Activated CD8-positive, alpha-beta memory T cell treated with anti-CD3 and anti-CD28 coated beads for 48 hours (primary cell): ENCODE data around the gene SCGB1A1.
"Not testable (repeated sequence)": the region's sequence is repeated elsewhere in the genome, so short reads cannot be mapped to it uniquely, and the experiment has no call there.

Experiments used
- DNase-seq, 3 experiments: peaks; one replicate each; pipeline ENCODE4 v3.0.0-alpha.2; 2020; ENCODE audit warnings: low read depth in 2 of 3, low spot score in 2 of 3

Gene SCGB1A1, protein sequence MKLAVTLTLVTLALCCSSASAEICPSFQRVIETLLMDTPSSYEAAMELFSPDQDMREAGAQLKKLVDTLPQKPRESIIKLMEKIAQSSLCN

DNA sequence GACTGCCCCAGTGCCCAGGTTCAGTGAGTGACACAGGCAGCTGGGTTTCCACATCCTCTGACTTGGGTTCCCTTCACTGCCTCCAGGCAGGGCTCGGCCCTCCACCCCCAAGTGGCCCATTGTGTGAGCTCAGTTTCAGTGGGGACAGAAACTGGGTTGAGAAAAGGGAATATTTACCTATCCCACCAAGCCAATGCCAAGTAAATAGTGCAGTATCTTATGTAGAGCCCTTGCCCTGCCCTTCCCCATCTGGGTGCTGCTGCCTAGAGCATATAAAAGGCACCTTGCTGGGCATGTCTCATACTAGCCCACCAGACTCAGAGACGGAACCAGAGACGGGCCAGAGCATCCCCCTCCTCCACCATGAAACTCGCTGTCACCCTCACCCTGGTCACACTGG lies at the start of gene SCGB1A1:
Gene SCGB1A1 (plus strand): TSS at position 301 of the 400 bp plus-strand sequence. CDS start 63 bp downstream, at position 364.
- no peak for DNase-seq

DNA sequence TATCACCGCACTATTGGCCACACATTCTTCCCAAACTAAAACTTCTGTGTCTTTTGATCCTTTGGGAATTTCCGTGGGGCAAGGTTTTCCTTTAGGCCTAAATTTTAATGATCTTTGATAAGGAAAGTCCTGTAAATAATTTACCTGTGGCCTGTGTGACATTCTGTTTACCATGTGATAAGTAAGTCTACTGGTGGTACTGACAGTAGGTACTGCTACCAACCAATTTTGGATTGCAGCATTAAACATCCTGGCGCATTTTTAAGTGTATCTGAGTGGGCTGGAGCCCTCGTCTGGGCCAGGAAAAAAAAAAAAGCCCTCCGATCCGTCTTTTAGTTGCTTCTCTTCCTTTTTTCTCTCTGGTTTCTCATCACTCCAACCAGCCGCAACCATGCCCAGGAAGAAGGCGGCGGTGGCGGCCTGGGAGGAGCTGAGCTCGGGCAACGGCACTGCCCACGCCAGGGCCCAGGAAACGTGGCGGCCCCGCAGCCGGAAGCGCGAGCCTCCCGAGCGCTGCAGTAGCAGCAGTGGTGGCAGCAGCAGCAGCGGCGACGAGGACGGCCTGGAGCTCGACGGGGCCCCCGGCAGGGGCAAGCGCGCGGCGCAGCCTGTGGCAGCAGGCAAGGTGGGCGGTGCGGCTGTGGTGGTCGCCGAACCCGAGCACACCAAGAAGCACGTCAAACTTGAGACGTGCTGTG lies 47.9 kb upstream of the SCGB1A1 start:
- no peak for DNase-seq

DNA sequence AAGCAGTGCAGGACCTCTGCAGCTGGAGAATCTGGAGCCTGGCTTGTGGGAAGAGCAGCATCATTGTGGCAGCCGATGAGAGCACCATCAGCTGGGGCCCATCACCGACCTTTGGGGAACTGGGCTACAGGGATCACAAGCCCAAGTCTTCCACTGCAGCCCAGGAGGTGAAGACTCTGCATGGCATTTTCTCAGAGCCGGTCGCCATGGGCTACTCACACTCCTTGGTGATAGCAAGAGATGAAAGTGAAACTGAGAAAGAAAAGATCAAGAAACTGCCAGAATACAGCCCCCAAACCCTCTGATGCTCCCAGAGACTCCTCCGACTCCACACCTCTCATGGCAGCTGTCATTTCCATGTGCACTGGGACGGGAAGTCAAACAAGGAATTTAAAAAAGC lies 46.0 kb upstream of the SCGB1A1 start:
- DNase-seq = no peak

DNA sequence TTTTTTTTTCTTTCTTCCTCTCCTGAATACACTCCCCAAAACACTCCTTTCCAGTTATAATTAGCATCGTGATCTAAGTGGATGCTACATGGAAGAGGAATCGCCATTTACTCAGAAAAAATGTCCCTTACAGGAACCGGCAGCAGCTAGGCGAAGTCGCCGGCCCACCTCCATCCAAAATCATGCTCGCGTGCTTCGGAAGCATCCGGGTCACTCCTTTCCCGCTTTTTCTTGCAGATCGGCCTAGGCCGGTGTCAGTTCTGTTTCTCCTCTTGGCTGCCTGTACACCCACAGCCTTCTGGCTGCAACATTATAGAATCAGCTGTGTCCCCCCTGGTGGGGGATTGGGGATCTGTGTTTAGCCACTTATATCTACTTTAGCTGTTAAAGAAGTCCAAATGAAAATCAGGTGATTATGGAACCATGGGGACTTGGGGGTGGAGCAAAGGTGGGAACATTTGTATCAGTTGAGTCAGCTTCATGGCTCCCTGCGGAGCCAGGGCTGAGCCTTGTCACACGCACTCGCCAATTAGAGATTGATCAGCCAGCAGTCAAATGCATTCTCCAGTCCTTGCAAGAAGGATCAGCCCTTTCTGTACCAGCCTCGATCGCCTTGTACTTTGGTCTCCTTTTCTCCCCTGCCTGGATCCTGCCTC lies 45.2 kb upstream of the SCGB1A1 start:
- no peak for DNase-seq

DNA sequence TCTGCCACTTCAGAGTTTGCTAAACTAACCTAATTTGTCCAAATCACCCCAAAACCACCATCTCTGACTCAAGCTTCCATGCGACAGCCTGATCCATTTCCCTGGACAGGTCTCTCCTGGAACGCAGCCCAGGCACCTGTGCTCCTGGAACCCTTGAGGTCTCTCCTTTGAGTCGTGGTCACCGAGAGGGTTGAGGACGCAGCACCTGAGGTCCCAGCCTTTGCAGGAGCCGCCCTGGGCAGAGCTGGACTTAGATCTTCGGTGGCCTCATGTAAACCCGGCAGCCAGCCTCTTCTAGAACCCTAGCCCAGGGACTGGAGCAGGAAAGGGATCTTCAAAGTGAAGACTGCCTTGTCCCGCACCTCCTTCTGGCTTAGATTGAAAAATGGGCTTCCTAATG lies 44.0 kb upstream of the SCGB1A1 start:
- no peak for DNase-seq

DNA sequence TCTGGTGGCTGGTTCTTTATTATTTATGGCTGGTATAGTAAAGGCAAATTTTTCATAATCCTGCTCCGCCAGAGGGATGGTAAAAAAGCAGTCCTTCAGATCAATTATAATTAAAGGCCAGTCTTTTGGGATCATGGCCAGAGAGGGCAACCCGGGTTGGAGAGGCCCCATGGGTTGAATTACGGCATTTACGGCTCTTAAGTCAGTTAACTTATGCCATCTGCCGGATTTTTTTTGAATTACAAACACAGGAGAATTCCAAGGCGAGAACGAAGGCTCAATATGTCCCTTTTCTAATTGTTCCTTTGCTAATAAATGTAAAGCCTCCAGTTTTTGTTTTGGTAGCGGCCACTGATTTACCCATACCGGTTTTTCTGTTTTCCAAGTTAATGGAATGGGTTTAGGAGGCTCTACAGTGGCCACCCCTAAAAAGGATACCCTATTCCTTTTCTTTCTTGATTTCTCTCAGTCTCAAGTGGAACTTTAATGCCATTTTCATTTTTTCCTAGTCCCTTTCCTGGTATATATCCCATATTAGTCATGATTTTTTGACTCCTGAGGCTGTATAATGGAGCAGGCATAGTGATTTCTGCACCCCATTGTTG lies 40.3 kb upstream of the SCGB1A1 start:
- not testable (repeated sequence) for DNase-seq

DNA sequence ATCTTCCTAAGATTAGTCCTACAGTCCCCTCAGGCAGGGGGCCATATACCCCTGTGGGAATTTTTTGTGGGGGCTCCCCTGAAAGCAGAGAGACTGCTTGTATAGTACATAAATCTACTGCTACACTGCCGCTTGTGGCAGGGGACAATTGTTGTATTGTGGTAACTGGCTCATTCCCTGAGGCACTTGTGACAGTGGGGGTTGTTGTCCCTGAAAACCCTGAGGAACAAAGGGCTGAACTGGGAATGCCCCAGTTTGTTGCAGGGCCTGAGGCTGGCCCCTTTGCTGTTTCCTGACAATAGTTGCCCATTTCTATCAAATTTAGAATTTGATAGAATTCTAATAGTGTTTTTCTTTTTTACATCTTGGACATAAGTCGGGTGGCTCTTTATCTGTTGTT lies 39.2 kb upstream of the SCGB1A1 start:
- not testable (repeated sequence) for DNase-seq

DNA sequence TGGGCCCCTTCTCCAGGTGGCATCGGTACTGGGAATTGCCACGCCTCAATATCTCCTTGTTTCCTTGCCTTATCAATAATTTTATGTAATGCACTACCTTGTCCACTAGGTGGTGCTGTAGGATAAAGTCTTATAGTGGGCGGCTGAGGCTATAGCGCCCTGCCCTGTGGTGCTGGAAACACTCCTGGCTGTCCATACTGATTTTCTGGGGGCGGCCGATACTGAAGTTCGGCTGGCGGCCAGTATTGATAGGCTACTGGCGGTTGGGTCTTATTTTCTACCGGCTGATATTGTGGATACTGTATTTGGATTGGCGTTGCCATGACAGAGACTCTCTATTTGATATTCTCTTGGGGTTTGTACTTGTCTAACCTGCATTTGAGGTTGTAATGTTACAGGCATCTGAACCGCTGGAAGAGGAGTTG lies 38.0 kb upstream of the SCGB1A1 start:
- DNase-seq = peak in 1 of 3 experiments; percentile 21

DNA sequence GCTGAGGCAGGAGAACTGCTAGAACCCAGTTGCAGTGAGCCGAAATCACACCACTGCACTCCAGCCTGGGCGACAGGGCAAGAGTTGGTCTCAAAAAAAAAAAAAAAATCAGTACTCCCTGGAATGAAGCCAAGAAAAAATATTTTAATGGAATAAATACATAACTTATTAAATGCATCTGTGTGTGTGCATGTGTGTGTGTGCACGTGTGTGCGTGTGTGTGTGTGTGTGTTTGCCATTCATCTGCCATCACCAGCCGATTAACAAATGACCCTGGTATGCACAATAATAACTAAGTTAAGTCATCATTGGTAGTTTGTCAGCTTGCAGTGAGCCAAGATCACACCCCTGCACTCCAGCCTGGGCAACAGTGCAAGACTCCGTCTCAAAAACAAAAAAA lies 35.0 kb upstream of the SCGB1A1 start:
- no peak for DNase-seq

DNA sequence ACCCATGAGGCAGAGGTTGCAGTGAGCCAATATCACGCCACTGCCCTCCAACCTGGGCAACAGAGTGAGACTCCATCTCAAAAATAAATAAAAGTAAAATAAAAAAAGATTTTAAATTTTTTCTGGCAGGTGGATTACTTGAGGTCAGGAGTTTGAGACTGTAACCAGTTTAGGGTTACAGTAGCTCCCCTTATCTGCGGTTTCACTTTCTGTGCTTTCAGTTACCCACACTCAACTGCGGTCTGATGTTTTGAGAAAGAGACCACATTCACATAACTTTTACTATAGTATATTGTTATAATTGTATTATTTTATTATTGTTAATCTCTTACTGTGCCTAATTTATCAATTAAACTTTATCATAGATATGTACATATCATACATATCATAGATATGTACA lies 32.8 kb upstream of the SCGB1A1 start:
- not testable (repeated sequence) for DNase-seq

DNA sequence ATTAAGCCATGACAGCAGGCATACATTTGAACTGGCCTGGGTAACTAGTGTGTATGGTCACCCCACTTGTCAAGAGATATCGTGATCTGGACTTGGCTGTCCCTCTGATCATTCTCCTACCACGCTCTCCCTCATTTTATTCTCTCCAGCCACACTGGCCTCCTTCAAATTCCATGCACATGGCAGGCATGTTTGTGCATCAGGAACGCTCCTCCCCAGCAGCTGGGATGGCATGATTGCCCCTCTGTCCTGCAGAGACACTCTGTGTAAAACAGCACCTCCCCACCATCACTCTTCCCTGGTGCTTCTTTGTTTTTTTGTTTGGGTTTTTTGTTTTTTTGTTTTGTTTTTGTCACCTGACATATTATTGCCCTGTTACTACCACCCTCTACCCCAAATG lies 31.5 kb upstream of the SCGB1A1 start:
- no peak for DNase-seq

DNA sequence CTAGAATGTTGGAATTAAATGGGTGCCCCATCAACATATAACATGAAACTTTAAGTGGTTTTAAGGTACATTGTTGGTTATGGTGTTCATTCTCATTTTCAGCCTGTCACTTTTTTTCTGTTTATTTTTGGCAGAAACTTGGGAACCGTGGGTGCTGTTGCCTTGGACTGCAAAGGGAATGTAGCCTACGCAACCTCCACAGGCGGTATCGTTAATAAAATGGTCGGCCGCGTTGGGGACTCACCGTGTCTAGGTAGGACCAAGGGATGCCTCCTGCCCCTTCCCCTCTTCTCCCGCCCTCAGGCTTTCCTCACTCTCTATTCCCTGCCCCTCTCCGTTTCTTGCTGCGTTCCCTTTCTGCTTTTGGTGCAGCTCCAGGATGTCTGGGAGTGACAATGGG lies 29.8 kb upstream of the SCGB1A1 start:
- DNase-seq = no peak

DNA sequence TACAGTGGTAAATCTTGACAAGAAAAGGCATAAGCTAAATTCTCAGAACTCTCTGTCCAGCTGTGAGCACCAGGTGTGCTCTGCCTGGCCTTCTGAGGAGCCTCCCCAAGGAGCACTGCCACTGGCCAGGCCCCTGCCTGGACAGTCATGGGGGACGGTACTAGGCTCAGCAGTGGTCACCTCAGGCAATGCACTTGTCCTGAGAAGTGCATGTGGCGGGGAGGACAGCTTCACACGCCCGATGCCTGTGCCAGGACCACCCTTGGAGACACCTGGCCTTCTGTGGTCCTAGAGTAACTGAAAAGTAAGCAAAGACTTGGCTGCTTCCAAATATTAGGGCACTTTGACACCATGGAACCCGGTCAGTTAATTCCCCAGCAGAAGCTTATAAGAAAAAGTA lies 28.6 kb upstream of the SCGB1A1 start:
- DNase-seq = no peak

DNA sequence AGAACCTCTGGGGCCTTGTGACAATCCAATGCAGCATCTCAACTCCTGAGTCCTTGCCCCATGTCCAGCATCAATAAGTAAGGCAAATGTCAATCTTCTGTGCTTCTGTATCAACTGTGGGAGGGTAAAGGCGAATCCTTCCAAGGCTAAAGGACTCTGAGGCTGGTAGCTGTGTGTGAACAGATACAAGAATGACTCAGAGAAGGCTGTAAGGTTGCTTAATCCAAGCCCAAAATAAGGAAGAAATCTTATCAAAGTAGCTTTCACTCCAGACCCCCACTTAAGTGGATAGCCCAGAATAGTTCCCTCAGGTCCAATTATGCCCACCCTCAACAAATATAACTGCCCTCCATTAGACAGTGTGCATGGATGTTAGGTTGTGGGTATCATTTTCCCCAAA lies 28.1 kb upstream of the SCGB1A1 start:
- DNase-seq = no peak

DNA sequence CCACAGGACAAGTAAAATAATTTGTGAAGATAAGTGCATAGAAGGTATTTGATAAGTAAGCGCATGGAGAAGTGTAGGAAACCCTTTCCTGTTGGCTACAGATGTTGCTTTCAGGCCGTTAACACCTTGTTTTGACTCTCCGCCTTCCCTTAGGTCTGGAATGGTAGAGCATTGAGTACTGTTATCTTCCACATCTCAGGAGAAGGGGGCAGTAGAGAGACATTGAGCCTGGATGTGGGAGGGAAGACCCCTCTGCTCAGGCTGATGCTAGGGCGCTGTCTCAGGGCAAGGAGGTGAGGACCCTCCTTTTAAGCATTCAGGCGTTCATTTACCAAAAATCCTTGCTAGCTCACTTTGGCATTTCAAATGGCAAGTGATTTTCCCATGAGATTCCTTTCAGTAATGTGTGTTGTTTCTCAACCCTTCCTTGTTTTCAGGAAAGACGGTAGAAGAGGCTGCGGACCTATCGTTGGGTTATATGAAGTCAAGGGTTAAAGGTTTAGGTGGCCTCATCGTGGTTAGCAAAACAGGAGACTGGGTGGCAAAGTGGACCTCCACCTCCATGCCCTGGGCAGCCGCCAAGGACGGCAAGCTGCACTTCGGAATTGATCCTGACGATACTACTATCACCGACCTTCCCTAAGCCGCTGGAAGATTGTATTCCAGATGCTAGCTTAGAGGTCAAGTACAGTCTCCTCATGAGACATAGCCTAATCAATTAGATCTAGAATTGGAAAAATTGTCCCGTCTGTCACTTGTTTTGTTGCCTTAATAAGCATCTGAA lies 27.0 kb upstream of the SCGB1A1 start:
- DNase-seq = no peak

DNA sequence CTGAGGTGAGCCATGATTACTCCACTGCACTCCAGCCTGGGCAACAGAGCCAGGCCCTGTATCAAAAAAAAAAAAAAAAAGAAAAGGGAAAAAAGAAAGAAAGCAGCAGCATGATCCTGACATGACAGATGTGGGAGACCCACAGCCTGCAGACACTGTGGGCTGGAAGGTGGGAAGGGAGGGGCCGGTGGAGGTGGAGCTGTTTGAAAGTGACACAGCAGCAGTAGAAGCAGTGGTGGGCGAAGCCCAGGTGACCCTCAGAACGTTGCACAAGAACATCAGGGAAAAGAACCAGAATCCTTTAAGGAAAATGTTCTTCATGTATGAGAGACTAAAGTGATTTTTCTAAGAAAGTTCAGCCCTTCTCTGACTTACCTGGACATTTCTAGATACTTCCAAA lies 26.3 kb upstream of the SCGB1A1 start:
- no peak for DNase-seq

DNA sequence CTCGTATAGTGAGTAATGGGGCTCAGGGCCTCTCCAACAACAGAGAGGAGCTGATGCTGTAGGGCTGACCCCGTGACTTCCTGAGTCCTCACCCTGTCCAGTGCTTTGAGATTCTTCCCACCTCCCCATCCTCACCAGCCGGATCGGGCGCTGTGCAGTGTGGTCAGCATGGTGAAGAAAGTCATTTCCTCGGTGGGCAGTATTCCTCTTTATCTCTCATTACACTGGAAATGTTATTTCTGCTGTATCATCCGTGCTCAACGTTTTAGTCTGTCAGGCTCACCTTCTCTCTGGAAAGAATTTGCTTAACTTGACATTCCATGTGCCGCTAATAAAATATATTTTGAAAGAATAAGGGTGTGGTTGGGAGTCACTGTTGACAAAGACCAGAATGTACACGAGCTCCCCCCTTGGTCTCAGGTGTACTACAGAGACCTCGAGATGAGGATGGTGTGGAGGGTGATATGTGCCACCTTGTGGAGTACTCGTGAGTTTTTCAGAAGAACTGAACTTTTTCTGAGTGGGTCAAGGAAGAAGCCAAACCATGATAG lies 25.7 kb upstream of the SCGB1A1 start:
- DNase-seq = no peak

DNA sequence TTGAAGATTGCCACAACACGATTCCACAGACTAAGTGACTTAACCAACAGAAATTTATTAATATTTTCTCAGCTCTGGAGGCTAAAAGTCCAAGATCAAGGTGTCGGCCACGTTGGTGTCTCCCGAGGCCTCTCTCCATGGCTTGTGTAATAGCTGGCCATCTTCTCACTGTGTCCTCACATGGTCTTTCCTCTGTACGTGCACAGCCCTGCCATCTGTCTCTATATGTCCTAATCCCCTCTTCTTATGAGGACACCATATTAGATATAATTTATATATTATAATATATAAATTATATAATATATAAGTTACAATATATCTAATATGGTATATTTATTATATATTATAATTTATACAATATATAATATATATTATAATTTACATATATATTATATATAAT lies 25.1 kb upstream of the SCGB1A1 start:
- DNase-seq = no peak

DNA sequence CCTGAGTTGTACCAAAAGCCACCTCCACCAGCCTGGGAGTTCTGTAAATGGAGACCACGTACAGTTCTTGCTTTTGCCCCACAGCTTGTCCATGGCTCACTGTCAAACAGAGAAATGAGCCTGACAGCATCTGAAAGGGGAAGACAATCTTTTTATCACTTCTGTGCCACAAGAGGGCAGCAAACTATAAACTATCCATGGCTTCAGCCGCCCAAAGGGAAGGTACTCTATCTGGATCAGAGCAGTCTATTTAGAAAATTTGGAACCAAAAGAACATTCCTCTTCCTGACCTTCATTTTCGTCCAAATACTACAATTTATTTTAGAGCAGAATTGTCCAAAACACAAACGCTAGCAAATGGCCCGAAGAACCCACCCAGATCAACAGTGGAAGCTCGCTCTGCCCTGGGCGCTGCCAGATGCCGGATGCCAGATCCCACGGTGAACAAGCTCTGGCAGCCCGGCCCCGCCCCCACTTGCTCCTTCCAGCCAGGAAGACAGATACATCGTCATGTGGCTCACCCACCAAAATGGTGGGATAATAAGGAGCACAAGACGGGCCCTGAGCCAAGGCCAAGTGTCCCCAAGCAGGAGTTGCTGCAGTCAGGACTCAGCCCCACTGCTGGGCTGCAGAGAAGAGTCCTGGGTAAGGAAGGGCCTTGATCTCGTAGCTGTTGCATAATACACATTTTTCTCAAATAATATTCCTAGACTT lies 23.9 kb upstream of the SCGB1A1 start:
- no peak for DNase-seq

DNA sequence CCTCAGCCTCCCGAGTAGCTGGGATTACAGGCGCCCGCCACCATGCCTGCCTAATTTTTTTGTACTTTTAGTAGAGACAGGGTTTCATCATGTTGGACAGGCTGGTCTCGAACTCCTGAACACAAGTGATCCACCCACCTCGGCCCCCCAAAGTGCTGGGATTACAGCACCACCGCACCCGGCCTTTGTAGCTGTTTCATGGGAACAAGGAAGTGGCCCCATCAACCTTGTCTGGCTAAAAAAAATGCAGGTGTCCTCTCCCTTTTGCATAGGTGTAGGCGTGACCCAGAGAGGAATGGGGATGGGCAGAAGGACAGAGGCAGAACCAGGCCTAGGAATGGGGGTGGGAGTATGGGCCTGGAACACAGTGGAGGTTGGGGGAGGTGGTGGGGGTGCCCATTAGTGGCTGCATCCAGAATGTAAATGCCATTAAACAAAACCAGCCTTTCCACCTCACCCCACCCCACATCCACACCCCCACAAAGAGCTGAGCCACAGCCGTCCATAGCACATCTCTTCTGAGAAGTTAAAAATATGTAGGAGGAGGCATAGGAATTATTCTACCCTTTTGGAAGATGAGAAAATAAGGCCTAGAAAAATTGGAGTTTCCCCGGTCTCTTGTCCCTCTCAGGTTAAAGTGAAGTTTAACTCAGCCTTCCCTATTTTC lies 22.8 kb upstream of the SCGB1A1 start:
- DNase-seq = no peak
